Activated CD4-positive, CD25-positive, alpha-beta regulatory T cell treated with anti-CD3 and anti-CD28 coated beads, Interleukin-2, amount 50 U/mL, for 24 hours (primary cell): ENCODE data around the gene SEMA6C.

Experiments used
- ATAC-seq, 2 donors: fragments of 150-1000 bp; cut with Tn5 transposase; one replicate each; pipeline ENCODE4 v1.10.0; 2021; ENCODE audit warnings: mild to moderate bottlenecking in 1 of 2, moderate library complexity in 1 of 2

SEMA6C gene

GRCh38 chr1:151158326-151158725, 11.9 kb upstream of the SEMA6C start:
- ATAC-seq, result no peak

DNA sequence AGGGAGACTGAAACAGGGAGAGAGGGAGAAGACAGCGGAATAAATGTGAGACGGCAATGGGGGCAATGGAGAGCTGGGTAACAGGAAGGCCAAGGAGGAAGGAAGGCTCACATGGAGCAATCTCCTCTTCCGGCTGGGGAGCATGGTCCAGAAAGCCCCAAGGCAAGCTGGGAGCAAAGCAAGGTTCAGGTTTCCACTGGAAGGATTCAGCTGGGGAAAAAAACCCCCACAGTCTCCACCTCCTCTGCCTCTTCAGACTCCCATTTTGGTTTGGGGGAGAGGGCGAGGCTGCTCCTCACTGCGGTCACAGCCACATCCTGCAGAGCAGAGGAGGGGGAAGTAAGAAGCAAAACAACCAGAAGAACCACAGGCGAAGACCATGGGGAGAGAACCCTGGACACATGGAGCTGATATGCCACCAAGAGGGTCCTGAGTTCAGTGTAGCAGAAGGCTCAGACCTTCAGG, 10.7 kb upstream of the SEMA6C start:
- ATAC-seq, result peak; percentile 12 to 30

GRCh38 chr1:151156515-151156819, 10.0 kb upstream of the SEMA6C start, which contains the start of gene TNFAIP8L2:
Gene TNFAIP8L2 (plus strand): TSS chr1:151156649. CDS start chr1:151158698, 2,049 bp downstream.
- peak; percentile 91 for ATAC-seq

DNA sequence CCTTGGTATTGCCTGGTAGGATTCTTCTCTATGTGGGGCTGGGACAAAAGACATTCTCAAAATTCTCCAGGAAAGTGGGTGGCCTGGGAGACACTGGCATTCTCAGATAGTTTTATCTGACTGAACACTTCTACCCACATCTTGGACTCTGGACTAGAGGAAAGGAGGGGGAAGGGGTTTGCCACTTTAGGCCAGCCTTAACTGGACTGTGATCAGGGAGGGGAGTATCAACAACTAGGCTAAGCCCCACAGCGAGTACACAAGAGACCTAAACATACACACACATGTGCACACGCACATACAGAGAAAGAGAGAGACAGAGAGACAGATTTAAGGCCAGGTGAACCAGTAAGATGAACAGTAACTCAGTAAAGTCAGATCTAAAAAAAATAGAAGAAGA, 1.2 kb upstream of the SEMA6C start:
- ATAC-seq, result no peak

DNA sequence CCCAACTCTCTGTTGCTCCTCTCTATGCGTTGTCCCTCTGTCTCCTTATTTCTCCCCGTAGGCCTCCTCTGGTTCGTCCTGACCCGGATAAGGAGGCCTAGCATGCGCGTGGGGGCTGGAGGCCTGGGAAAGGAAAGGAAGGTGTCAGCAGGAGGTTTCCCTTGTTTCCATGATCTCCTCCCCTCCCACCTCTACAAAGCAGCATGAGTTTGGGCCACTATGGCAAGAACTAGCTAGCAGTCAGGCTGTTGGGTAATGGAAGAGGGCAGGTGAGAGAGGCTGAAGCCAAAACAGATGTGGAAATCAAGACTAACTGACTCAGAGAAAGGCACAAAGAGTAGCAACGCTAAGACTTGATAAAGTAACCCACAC, 687 bp upstream of the SEMA6C start:
- ATAC-seq, result no peak

DNA sequence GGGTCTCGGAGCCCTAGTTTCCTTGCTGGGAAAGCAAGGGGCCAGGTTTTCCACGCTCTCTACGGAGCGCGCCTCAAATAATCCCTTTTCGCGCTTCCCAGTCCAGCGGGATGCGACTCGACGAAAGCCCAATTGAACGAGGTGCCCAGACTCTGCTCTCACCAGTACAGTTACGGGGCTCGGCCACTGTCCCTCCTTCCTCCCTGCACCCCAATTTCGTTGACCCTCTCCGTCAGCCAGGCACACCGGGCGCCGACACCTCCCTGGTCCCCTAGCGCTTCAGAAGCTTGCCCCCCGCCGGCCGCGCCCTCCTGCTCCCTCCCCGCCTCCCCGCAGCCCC, 389 bp downstream of the SEMA6C start:
- ATAC-seq, result peak in 1 of 2 donors; percentile 0

- no peak for ATAC-seq
Measured at GRCh38 chr1:151145304-151146071, 943 bp downstream of the SEMA6C start.

DNA sequence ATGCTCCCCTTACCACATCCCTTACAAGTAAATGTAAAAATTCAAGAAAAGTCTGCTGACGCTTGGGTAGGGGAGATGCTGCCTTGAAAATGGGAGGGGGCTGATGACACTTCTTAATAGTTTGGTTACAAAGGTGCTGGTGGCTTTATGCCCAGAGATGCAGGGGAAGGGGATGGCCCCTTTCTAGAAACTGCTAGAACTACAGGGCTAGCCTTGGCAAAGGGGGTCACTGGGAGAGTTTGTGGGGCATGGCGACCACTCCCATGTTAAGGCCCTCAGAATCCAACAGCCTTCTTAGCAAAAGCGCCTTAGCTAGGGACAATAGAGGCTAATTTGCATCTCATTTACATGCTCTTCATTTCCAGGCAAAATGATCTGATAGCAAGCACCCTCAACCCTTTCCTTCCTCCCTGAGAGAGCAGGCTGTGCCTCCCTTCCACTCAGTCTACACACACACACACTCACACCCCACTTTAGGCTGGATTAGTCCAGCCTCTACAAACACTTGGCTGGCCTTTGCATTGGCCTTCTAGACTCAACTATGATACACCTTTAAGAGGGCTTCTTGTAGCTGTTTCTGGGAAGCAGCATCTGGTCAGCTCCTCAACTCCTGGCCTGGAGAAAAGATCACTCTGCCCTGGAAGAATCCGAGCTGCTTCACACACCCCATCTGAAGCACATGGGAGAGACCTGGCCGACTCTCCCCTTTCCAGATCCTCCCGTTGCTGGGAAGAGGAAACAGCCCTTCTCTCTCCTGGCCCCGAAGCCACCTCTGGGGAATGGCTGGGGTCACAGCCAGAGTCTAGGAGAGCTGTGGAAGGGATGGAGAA, 1.7 kb downstream of the SEMA6C start:
- no peak for ATAC-seq

DNA sequence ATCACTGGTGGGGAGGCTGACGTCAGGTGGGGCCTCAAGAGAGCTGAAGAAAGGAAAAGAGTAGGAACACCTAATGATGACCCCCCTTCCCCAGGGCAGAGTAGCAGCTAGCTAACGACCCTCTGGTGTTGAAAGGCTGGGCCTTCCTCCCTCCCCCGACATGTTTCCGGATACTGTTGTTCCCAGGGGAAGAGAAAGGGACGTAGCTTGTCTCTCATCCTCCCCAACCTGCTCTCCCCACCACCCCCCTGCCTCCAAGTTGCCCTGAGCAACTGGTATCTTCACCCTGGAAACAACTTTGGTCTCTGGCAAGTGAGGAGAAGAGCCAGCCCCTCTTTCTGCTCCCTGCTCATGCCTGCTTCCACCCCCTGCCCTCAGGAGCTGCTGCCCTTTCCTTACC, 2.4 kb downstream of the SEMA6C start:
- ATAC-seq, result no peak

DNA sequence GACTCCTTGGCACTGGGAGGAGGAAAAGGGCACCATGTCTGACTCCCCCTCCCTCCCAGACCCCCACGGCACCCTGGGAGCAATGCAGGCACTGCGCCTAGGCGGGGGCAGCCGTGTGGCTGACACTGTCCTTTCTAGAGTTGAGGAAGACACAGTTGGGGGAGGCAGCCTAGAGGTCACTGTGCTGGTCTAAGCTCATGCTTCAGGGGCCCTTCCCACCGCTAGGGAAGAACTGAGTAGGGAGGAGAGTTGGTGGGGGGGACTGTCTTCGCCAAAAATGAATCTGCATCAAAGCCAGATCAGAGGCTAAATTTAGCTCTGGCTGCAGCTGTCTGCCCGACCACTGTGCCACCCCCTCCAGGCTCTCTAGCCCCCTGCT, 3.4 kb downstream of the SEMA6C start:
- no peak for ATAC-seq

DNA sequence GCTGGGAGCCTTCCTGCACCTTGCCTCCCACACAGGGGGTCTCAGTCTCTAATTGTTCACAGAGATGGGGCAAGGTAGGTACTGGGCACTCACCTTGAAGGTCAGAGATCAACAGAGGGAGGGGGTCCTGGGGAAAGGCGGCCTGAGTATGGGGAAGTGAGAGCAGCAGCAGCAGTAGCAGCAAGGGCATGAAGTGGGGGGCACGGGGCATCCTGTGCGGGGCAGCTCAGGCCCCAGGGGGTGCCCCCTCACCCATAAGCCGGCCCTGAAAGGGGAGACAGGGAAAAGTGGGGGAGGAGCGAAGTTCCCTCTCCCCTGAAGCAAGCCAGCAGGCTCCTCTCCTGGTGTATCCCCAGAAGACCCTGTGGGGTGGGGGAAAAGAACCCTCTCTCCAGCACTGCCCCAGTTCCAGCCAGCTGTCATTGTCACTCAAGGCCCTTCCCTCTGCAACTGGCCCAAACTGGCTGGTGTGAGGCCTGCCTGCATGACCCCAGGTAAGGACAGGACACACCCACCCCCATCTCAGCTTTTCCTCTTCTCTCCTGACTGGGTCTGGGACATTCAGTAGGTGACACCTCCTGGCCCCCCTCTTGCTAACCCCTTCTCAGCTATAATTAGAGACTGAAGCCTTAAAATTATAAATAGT, 3.9 kb downstream of the SEMA6C start:
- ATAC-seq, result no peak

- no peak for ATAC-seq
Measured at GRCh38 chr1:151137789-151138188, 8.6 kb downstream of the SEMA6C start.

DNA sequence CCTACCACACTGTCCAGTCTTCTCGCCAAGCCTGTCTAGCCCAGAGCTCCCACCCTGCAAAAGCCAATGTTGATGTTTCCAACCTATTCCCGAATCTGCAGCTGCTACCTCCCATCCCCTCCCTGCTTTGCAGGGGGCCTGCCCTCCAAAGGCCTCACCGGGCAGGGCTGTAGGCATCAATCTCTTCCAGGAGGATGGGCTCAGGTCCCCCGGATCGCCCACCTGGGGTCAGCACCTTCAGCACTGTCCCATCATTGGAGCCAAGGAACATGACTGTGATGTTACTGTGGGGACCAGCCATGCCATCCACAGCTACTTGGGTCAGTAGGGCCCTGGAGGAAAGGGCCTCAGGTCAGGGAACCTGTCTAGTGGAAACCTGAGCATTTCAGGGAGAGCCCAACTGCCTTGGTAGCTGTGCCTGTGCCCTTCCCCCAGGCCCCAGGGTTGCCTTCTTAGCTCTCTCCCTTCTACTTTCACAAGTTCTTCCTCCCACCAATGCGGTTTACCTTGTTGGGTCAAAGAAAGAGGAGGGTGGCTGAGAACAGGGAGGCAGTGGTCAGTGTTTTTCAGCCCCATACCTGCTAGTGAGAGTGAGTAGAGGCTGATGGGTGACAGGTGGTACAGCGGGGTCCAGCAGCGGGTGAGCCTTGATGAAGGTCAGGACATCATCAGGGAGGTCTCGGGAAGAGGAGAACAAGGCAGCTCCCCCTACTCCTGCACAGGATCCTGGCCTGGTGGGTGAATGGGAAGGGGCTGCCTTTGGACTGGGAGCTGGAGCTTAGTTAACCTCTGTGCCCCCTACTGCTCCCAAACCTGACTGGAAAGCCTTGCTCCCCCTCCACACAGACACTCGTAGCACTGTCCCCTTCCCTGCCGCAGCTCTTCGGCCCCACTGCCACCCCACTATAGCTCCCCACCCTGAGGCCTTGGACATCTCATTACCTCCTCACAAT, 10.7 kb downstream of the SEMA6C start:
- ATAC-seq, result no peak

- no peak for ATAC-seq
Measured at GRCh38 chr1:151134991-151135390, 11.4 kb downstream of the SEMA6C start.

- no peak for ATAC-seq
Measured at GRCh38 chr1:151134396-151134795, 12.0 kb downstream of the SEMA6C start.

GRCh38 chr1:151133018-151133806, 13.2 kb downstream of the SEMA6C start:
- ATAC-seq, result no peak

- ATAC-seq, result no peak
Measured at GRCh38 chr1:151132335-151133017, 14.0 kb downstream of the SEMA6C start.

DNA sequence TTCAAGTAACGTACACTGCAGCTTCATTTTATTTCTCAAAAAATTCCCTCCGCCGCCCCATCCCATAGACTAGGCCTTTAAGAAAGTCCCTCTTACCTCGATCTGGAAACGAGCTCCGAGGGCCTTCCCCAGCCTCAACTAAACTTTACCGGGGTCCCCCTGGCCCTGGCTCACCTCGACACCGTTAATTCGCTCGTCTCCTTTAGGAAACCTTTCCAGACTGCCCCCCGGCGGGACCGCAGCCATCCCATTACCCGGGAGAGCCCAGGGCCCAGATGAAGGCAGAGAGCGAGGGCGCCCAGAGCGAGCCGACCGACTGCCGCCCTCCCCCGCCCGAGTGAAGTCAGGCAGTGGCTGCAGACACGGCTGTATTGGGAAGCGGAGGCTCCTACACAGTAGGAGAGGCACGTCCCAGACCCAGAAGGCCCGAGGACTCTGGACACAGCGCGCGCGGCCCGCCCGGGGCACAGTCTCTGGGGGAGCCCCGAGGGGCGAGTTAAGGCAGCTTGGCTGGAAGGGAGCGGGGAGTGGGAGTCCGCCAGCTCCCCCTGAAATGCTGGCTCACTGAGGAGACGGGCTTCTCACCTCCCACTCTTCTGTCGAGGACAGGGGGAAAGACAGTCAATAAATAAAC, 14.6 kb downstream of the SEMA6C start:
- no peak for ATAC-seq

- ATAC-seq, result peak; percentile 99 to 100
Measured at GRCh38 chr1:151130987-151131586, 15.3 kb downstream of the SEMA6C start.

DNA sequence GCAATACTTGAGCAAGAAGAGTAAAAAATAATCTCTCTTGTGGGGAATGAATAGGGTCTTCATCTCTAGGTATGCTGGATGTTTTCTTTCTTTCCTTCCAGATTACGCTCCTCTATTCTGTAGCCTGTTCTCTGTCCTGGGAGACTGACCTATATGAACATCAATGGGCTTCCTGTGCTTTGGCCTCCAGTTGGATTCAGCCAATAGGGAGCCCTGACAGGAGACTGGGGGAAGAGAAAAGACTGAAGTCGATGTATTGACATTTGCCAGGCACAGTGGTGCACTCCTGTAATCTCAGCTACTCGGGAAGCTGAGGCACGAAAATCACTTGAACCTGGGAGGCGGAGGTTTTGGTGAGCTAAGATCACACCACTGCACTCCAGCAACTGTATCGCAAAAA, 17.6 kb downstream of the SEMA6C start:
- no peak for ATAC-seq
